HCT116 (cell line): ENCODE data around the gene EOMES. TPM values are rescaled to one million over a fixed set of nuclear protein-coding genes. Genes with fewer than 3 reads are reported as not detected.

Experiments used
- ATAC-seq: fragments of 200-7000 bp; cut with Tn5 transposase; 2 replicates; pipeline ENCODE4 v1.9.1; 2020; ENCODE audit warnings: mild to moderate bottlenecking, moderate library complexity
- BruUV-seq: library from RNA; stranded (reverse); fragments of 400-500 nt; replicated peaks from 2 replicates; lab custom pipeline; 2021; lab: Mats Ljungman, UMichigan
- CTCF ChIA-PET: fragments of 300-600 bp; sonication (Branson Sonifier 250); formaldehyde crosslinking; loops from one replicate; lab custom pipeline; 2021; ENCODE audit warnings: antibody characterized with exemption; lab: Charles Lee
- POLR2A ChIA-PET: fragments of 300-600, 350-600 bp; sonication (Branson Sonifier 250); formaldehyde crosslinking; loops from one replicate; lab custom pipeline; 2021; ENCODE audit warnings: antibody characterized with exemption; lab: Charles Lee
- RAD21 ChIA-PET, 2 experiments: fragments of 300-600 bp; sonication (Branson Sonifier 250); formaldehyde crosslinking; loops; one replicate each; lab custom pipeline; 2023; ENCODE audit warnings: low total read pairs in 2 of 2; ENCODE audit not compliant: uncharacterized antibody in 2 of 2, unreplicated experiment in 2 of 2, low non-redundant PET in 1 of 2; lab: Charles Lee
- DNase-seq: peaks from one replicate; pipeline ENCODE4 v3.0.0-alpha.2; 2010; ENCODE audit warnings: low read depth, low spot score
- H2AFZ ChIP-seq: fragments of 200-600 bp; shearing (Covaris generic), sonication (generic); 2 replicates; pipeline ENCODE4 v1.6.1; 2017; ENCODE audit warnings: low read depth, mixed run types, mixed read lengths, antibody characterized with exemption, low read length; ENCODE audit not compliant: poor library complexity, severe bottlenecking
- H3K27ac ChIP-seq: 2 replicates; pipeline ENCODE4 v1.5.1; 2012; ENCODE audit warnings: low read depth, low read length
- H3K27me3 ChIP-seq: fragments of 200-600 bp; sonication (generic); 2 replicates; pipeline ENCODE4 v1.6.1; 2016; ENCODE audit warnings: mixed run types, low read length, mixed read lengths; ENCODE audit not compliant: insufficient read depth
- H3K36me3 ChIP-seq, 2 experiments: fragments of 200-500 bp in 1 of 2; fragments of 200-600 bp in 1 of 2; sonication (Bioruptor generic) in 1 of 2; sonication (generic) in 1 of 2; 2 replicates each; pipeline versions ENCODE4 v1.5.1 to v1.6.1; 2014 to 2016; ENCODE audit warnings: low read length in 2 of 2, inconsistent platforms in 1 of 2, mixed read lengths in 1 of 2, mixed run types in 1 of 2; ENCODE audit not compliant: insufficient read depth in 2 of 2, control insufficient read depth in 1 of 2
- H3K4me1 ChIP-seq, 2 experiments: fragments of 200-600 bp in 1 of 2; sonication (generic) in 1 of 2; 2 replicates each; pipeline versions ENCODE4 v1.5.1 to v1.6.1; 2012 to 2017; ENCODE audit warnings: low read length in 2 of 2, inconsistent platforms in 1 of 2, mild to moderate bottlenecking in 1 of 2, mixed read lengths in 1 of 2, mixed run types in 1 of 2, moderate library complexity in 1 of 2; ENCODE audit not compliant: insufficient read depth in 2 of 2, control insufficient read depth in 1 of 2
- H3K4me2 ChIP-seq: fragments of 200-600 bp; sonication (generic); 2 replicates; pipeline ENCODE4 v1.6.1; 2017; ENCODE audit warnings: mixed run types, low read length, mixed read lengths
- H3K4me3 ChIP-seq, 2 experiments: fragments of 200-600 bp in 1 of 2; sonication (generic) in 1 of 2; replicated peaks in 1 of 2; 2 replicates each; pipeline ENCODE4 v1.5.1; 2011 to 2016; ENCODE audit warnings: low read length in 2 of 2, control low read depth in 1 of 2, low read depth in 1 of 2, mild to moderate bottlenecking in 1 of 2, mixed read lengths in 1 of 2, mixed run types in 1 of 2
- H3K79me2 ChIP-seq: fragments of 200-600 bp; sonication (generic); 2 replicates; pipeline ENCODE4 v1.6.1; 2017; ENCODE audit warnings: mild to moderate bottlenecking, mixed run types, low read length, moderate library complexity, mixed read lengths; ENCODE audit not compliant: insufficient read depth
- H3K9ac ChIP-seq: fragments of 200-600 bp; sonication (generic); 2 replicates; pipeline ENCODE4 v1.6.1; 2016; ENCODE audit warnings: low read length, mixed read lengths
- H3K9me2 ChIP-seq: fragments of 200-600 bp; sonication (generic), shearing (Covaris generic); 2 replicates; pipeline ENCODE4 v1.6.1; 2017; ENCODE audit warnings: mixed run types, mild to moderate bottlenecking, moderate library complexity; ENCODE audit not compliant: insufficient read depth
- H3K9me3 ChIP-seq, 2 experiments: fragments of 200-500 bp in 1 of 2; fragments of 200-600 bp in 1 of 2; sonication (Bioruptor generic) in 1 of 2; sonication (generic) in 1 of 2; 2 replicates each; pipeline ENCODE4 v1.6.1; 2014 to 2017; ENCODE audit warnings: low read length in 2 of 2, mixed read lengths in 2 of 2, inconsistent platforms in 1 of 2, low read depth in 1 of 2, mild to moderate bottlenecking in 1 of 2, mixed run types in 1 of 2, moderate library complexity in 1 of 2; ENCODE audit not compliant: control insufficient read depth in 1 of 2, insufficient read depth in 1 of 2
- H4K20me1 ChIP-seq: fragments of 200-600 bp; sonication (generic), shearing (Covaris generic); 2 replicates; pipeline ENCODE4 v1.6.1; 2017; ENCODE audit warnings: mixed run types, mild to moderate bottlenecking, moderate library complexity; ENCODE audit not compliant: insufficient read depth
- CEBPB ChIP-seq: IDR thresholded peaks from 2 replicates; pipeline ENCODE4 v1.6.1; 2012; ENCODE audit warnings: low read depth
- EGR1 ChIP-seq: IDR thresholded peaks from 2 replicates; pipeline ENCODE4 v1.6.1; 2012; ENCODE audit warnings: low read depth
- ELF1 ChIP-seq: IDR thresholded peaks from 2 replicates; pipeline ENCODE4 v1.6.1; 2012; ENCODE audit warnings: low read depth, borderline replicate concordance
- EZH2phosphoT487 ChIP-seq: fragments of 200-600 bp; IDR thresholded peaks from 2 replicates; pipeline ENCODE4 v1.6.1; 2018; ENCODE audit warnings: antibody characterized with exemption, borderline replicate concordance
- FOSL1 ChIP-seq: IDR thresholded peaks from 2 replicates; pipeline ENCODE4 v1.6.1; 2012; ENCODE audit warnings: low read depth
- JUND ChIP-seq: IDR thresholded peaks from 2 replicates; pipeline ENCODE4 v1.6.1; 2012
- POLR2A ChIP-seq: IDR thresholded peaks from 2 replicates; pipeline ENCODE4 v1.7.0; 2011; ENCODE audit warnings: borderline replicate concordance; ENCODE audit not compliant: insufficient read depth, insufficient read length; ENCODE audit errors: extremely low read depth
- POLR2AphosphoS5 ChIP-seq: IDR thresholded peaks from 2 replicates; pipeline ENCODE4 v1.6.1; 2011; ENCODE audit warnings: mild to moderate bottlenecking, low read depth, low read length, moderate library complexity
- RAD21 ChIP-seq: IDR thresholded peaks from 2 replicates; pipeline ENCODE4 v1.6.1; 2012; ENCODE audit warnings: low read depth, mild to moderate bottlenecking
- SRF ChIP-seq: IDR thresholded peaks from 2 replicates; pipeline ENCODE4 v1.6.1; 2012; ENCODE audit warnings: low read depth
- TCF7L2 ChIP-seq: IDR thresholded peaks from 2 replicates; pipeline ENCODE4 v1.7.0; 2011; ENCODE audit warnings: borderline replicate concordance, inconsistent platforms; ENCODE audit not compliant: insufficient read depth, insufficient read length; ENCODE audit errors: extremely low read depth
- YY1 ChIP-seq: IDR thresholded peaks from 2 replicates; pipeline ENCODE4 v1.6.1; 2011; ENCODE audit warnings: low read length, low read depth, moderate library complexity, mild to moderate bottlenecking; ENCODE audit not compliant: insufficient replicate concordance; ENCODE audit errors: extremely low read depth
- ZFX ChIP-seq: fragments of 450-650 bp; IDR thresholded peaks from 2 replicates; pipeline ENCODE4 v1.6.1; 2017
- ZNF274 ChIP-seq: fragments of 200-500 bp; sonication (Bioruptor generic); IDR thresholded peaks from 2 replicates; pipeline ENCODE4 v1.6.1; 2014; ENCODE audit warnings: mild to moderate bottlenecking, low read depth, low read length, inconsistent platforms
- intact Hi-C: fragments of 100-400 bp; cut with micrococcal nuclease; formaldehyde crosslinking; loops from 2 replicates; pipeline ENCODE4 v1.10.0; 2022
- total RNA-seq: library from RNA; stranded (reverse); gene quantifications from one replicate; pipeline ENCODE4 v1.2.1, GENCODE V29; 2021; ENCODE audit not compliant: unreplicated experiment
- TF ChIP-seq, protein P1 (sequence below): IDR thresholded peaks from 2 replicates; pipeline ENCODE4 v1.6.1; 2012
- TF ChIP-seq, protein P2 (sequence below): IDR thresholded peaks from 2 replicates; pipeline ENCODE4 v1.6.1; 2012
- TF ChIP-seq, protein P3 (sequence below): IDR thresholded peaks from 2 replicates; pipeline ENCODE4 v1.6.1; 2012; ENCODE audit warnings: low read depth

EOMES gene
- total RNA-seq, 1 experiment from 2014 or later: 1.4 TPM

DNA sequence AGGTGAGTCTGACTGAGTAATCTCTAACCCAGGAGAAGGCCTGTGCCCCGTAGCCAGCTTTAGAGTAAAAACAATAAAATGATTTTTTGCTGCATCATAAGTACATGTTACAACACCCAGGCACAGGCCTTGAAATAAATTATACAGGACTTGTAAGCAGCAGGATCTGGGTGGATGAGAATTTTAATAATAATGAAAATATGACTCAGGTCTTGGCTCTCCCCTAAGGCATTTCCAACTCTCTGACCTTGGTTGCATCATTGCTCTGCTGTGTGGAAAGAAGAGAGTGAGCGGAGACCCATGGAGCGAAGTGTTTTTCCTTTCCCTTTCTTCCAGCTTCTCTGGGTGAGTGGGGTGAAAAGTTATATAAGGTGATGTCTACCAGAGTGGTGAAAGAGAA is 44.6 kb downstream of the EOMES start:
- no peak overlapping the region for H3K4me2 ChIP-seq
- no peak for ATAC-seq
- POLR2A ChIA-PET: no interaction called here
- no peak overlapping the region for H3K27ac ChIP-seq
- peaks cover 0 to 19% of the 10 kb centered on the region in 2 experiments; a peak in 2 of 4 replicates for H3K4me1 ChIP-seq
- H2AFZ ChIP-seq: no peak overlapping the region
- no peaks in the 10 kb centered on the region for H3K36me3 ChIP-seq
- H4K20me1 ChIP-seq: no peaks in the 10 kb centered on the region
- no TSS peak for BruUV-seq
- H3K4me3 ChIP-seq: no peak overlapping the region
- intact Hi-C loops: loop anchor here (5.0 kb wide), 1 partner anchor 320 kb away; no protein-coding TSS in a partner anchor
- H3K9ac ChIP-seq: no peak overlapping the region
- no peaks in the 10 kb centered on the region for H3K9me3 ChIP-seq
- H3K9me2 ChIP-seq: no peaks in the 10 kb centered on the region
- CTCF ChIA-PET: no interaction called here
- peak; percentile 2 for DNase-seq
- no peaks in the 10 kb centered on the region for H3K27me3 ChIP-seq
- H3K79me2 ChIP-seq: no peaks in the 10 kb centered on the region
- RAD21 ChIA-PET: no interaction called here
- TF ChIP-seq FOSL1 (no peak), CEBPB (peak; percentile 59; the same call in 1 of the 2 replicates), ZFX (no peak)
- TF ChIP-seq, all 23 proteins: peak for 1

DNA sequence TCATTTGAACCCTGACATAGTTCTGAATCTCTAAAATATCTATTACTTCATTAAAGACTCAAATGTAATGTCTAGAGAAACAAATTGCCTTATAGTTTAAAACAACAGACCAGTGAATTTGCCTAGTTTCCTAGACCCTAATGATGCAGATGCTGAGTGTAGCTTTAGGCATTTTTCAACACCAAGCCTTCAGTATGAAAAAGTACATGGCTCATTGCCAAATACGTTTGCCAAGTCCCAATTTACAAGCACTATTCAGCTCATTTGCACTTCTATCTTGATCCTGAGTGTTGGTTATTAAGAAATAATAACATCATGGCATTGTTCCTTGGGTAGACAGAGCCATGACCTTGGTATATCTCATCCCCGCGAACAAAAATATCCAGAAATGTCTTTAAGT is 46.8 kb downstream of the EOMES start:
- no TSS peak for BruUV-seq
- H2AFZ ChIP-seq: no peak overlapping the region
- intact Hi-C loops: loop anchor here (5.0 kb wide), 1 partner anchor 318 kb away; no protein-coding TSS in a partner anchor
- TF ChIP-seq ZNF274: no peak
- TF ChIP-seq JUND: no peak
- TF ChIP-seq YY1: no peak
- TF ChIP-seq POLR2A: no peak
- TF ChIP-seq EGR1: no peak
- TF ChIP-seq ELF1: no peak
- TF ChIP-seq SRF: no peak
- TF ChIP-seq ZFX: no peak
- no peak for TF ChIP-seq FOSL1
- TF ChIP-seq RAD21: no peak
- TF ChIP-seq TCF7L2: no peak
- TF ChIP-seq, protein P1, sequence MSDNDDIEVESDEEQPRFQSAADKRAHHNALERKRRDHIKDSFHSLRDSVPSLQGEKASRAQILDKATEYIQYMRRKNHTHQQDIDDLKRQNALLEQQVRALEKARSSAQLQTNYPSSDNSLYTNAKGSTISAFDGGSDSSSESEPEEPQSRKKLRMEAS: no peak
- no peak for TF ChIP-seq POLR2AphosphoS5
- TF ChIP-seq EZH2phosphoT487: no peak
- TF ChIP-seq, protein P2, sequence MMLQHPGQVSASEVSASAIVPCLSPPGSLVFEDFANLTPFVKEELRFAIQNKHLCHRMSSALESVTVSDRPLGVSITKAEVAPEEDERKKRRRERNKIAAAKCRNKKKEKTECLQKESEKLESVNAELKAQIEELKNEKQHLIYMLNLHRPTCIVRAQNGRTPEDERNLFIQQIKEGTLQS: no peak
- no peak for TF ChIP-seq CEBPB
- TF ChIP-seq, protein P3, sequence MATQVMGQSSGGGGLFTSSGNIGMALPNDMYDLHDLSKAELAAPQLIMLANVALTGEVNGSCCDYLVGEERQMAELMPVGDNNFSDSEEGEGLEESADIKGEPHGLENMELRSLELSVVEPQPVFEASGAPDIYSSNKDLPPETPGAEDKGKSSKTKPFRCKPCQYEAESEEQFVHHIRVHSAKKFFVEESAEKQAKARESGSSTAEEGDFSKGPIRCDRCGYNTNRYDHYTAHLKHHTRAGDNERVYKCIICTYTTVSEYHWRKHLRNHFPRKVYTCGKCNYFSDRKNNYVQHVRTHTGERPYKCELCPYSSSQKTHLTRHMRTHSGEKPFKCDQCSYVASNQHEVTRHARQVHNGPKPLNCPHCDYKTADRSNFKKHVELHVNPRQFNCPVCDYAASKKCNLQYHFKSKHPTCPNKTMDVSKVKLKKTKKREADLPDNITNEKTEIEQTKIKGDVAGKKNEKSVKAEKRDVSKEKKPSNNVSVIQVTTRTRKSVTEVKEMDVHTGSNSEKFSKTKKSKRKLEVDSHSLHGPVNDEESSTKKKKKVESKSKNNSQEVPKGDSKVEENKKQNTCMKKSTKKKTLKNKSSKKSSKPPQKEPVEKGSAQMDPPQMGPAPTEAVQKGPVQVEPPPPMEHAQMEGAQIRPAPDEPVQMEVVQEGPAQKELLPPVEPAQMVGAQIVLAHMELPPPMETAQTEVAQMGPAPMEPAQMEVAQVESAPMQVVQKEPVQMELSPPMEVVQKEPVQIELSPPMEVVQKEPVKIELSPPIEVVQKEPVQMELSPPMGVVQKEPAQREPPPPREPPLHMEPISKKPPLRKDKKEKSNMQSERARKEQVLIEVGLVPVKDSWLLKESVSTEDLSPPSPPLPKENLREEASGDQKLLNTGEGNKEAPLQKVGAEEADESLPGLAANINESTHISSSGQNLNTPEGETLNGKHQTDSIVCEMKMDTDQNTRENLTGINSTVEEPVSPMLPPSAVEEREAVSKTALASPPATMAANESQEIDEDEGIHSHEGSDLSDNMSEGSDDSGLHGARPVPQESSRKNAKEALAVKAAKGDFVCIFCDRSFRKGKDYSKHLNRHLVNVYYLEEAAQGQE: no peak

More for the DNA sequence above, 46.8 kb downstream of the EOMES start:
- Histone ChIP-seq H3K4me2 (no peak overlapping the region), H3K9me2 (peaks cover 5% of the 10 kb centered on the region; the same call in 1 of the 2 replicates), H3K27ac (no peak overlapping the region), H3K79me2 (no peaks in the 10 kb centered on the region), H3K4me1 (peaks cover 0 to 7% of the 10 kb centered on the region in 2 experiments; a peak in 1 of 4 replicates), H3K36me3 (no peaks in the 10 kb centered on the region), H4K20me1 (no peaks in the 10 kb centered on the region), H3K9me3 (no peaks in the 10 kb centered on the region), H3K27me3 (no peaks in the 10 kb centered on the region), H3K9ac (no peak overlapping the region), H3K4me3 (no peak overlapping the region)
- no peak for ATAC-seq
- ChIA-PET CTCF (interaction anchor here (1.8 kb wide), 1 partner anchor 16 kb away, joined by 6 read pairs; no protein-coding TSS in a partner anchor), RAD21 (no interaction called here), POLR2A (no interaction called here)
- no peak for DNase-seq
